H1 (cell line): Measurements from ENCODE around the gene RAB29. TPM values are rescaled to one million over a fixed set of nuclear protein-coding genes. Genes with fewer than 3 reads are reported as not detected.

Experiments used
- KDM5A ChIP-seq: fragments of 200-600 bp; IDR thresholded peaks from 2 replicates; pipeline ENCODE4 v1.7.1; 2012; ENCODE audit warnings: mild to moderate bottlenecking, low read length, inconsistent platforms, mixed read lengths
- polyA plus RNA-seq, 7 experiments: library from polyadenylated mRNA; depleted of rRNA in 3 of 7; stranded (reverse) in 5 of 7; unstranded in 2 of 7; fragments of >200 nt in 5 of 7; fragments of 200-250 nt in 2 of 7; gene quantifications; 1 replicate in 5 of 7; 2 replicates in 1 of 7; 4 replicates in 1 of 7; pipeline versions ENCODE4 v1.2.1 to v1.2.3, GENCODE V29; 2011 to 2013; ENCODE audit warnings: missing spikeins in 2 of 7, mixed read lengths in 2 of 7
- total RNA-seq: library from RNA; stranded (reverse); fragmentation: NEBNext Ultra II Directional; extraction: Animal tissue kit (Norgen Biotek cat#: 25700); gene quantifications from 2 replicates; pipeline ENCODE4 v1.2.1, GENCODE V29; 2021

Gene RAB29
- total and polyA plus RNA-seq, 2 of the 8 experiments (the other 6 are each of a cell fraction or from before 2014, with no cell fraction given): 10.1 to 17.3 TPM

- no peak for TF ChIP-seq KDM5A
- TF ChIP-seq, all 59 proteins: peak for 0
These were observed 41.7 kb downstream of the RAB29 start (continued) for GRCh38 chr1:205733438-205734175.
